GM12873 (cell line): ENCODE data around the gene GAREM2.
A peak's percentile ranks its signal among the peaks of the same experiment; 100 is the strongest.

Experiments
- TF ChIP-seq, protein P1 (sequence below): IDR thresholded peaks from 2 replicates; pipeline ENCODE4 v1.5.1; 2012; ENCODE audit warnings: low read depth, mild to moderate bottlenecking, moderate library complexity, low read length, control low read depth; ENCODE audit not compliant: insufficient read depth; ENCODE audit errors: missing control alignments

Gene GAREM2

GRCh38 chr2:26223018-26223417 lies 50.1 kb downstream of the GAREM2 start:
- TF ChIP-seq, protein P1, sequence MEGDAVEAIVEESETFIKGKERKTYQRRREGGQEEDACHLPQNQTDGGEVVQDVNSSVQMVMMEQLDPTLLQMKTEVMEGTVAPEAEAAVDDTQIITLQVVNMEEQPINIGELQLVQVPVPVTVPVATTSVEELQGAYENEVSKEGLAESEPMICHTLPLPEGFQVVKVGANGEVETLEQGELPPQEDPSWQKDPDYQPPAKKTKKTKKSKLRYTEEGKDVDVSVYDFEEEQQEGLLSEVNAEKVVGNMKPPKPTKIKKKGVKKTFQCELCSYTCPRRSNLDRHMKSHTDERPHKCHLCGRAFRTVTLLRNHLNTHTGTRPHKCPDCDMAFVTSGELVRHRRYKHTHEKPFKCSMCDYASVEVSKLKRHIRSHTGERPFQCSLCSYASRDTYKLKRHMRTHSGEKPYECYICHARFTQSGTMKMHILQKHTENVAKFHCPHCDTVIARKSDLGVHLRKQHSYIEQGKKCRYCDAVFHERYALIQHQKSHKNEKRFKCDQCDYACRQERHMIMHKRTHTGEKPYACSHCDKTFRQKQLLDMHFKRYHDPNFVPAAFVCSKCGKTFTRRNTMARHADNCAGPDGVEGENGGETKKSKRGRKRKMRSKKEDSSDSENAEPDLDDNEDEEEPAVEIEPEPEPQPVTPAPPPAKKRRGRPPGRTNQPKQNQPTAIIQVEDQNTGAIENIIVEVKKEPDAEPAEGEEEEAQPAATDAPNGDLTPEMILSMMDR = no peak

DNA sequence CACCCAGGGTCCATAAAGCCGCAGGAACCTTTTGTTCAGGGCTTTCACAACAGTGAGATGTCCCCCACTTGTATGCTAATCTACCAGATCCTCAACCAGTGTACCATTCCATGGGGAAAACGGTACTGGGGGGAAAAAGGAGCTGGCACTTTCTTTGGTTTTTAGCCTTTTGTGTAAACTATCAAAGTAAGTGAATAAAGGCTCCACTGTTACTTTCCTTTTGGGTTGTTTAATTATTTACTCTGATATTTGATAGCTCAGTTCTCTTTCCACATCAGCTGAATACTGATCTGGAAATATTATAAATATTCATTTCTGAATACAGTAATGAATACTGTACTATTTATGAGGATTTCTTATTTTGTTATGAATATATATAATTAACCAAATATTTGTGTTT lies 51.2 kb downstream of the GAREM2 start:
- TF ChIP-seq, protein P1 = no peak

GRCh38 chr2:26229595-26229994 lies 56.7 kb downstream of the GAREM2 start:
- TF ChIP-seq, protein P1 = no peak

DNA sequence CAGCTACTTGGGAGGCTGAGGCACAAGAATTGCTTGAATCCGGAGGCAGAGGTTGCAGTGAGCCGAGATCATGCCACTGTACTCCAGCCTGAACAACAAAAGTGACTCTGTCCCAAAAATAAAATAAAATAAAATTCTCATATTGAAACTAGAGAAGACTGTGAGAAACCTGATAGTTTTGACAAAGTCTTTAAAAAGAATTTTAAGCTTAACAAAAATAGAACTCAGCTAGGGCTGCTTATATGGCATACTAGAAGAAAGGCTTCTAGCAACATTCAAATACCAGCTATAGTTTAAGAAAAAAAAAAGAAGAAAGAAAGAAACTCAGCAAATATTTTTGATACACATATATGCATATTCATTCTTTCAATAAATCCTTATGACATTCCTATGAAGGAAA lies 57.9 kb downstream of the GAREM2 start:
- TF ChIP-seq, protein P1 = no peak

DNA sequence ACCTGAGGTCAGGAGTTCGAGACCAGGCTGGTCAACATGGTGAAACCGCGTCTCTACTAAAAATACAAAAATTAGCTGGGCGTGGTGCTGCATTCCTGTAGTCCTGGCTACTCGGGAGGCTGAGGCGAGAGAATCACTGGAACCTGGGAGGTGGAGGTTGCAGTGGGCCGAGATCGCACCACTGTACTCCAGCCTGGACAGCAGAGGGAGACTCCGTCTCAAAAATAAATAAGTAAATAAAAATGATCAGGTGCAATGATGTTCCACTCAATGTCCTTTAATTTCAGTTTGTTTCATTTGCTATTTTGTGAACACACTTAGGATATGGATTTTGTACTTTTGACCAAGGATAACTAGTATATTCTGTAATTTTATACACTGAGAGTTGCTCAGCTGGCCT lies 62.2 kb downstream of the GAREM2 start:
- TF ChIP-seq, protein P1 = peak; percentile 12

GRCh38 chr2:26237868-26238267 lies 65.0 kb downstream of the GAREM2 start:
- TF ChIP-seq, protein P1 = no peak

GRCh38 chr2:26238311-26238958 lies 65.5 kb downstream of the GAREM2 start:
- TF ChIP-seq, protein P1 = no peak
